ENCODE results near the gene PLEKHF1.

Gene PLEKHF1

DNA sequence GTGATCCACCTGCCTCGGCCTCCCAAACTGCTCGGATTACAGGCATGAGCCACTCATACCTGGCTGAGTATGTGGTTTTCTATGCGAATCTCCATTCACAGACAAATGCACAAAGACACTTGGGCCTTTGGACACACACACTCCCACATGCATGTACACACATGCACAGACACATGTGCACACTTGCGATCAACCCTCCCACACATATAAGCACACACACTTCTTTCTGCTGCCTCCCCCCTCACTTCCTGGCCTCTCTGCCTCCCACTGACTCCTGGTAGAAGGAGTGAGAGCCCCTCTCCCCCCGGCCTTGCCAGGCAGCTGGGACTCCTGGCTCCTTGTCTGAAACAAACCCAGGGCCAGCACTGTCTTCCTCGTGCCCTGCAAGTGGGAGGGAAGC, 29.3 kb upstream of the PLEKHF1 start:
- no peak for DNase-seq

DNA sequence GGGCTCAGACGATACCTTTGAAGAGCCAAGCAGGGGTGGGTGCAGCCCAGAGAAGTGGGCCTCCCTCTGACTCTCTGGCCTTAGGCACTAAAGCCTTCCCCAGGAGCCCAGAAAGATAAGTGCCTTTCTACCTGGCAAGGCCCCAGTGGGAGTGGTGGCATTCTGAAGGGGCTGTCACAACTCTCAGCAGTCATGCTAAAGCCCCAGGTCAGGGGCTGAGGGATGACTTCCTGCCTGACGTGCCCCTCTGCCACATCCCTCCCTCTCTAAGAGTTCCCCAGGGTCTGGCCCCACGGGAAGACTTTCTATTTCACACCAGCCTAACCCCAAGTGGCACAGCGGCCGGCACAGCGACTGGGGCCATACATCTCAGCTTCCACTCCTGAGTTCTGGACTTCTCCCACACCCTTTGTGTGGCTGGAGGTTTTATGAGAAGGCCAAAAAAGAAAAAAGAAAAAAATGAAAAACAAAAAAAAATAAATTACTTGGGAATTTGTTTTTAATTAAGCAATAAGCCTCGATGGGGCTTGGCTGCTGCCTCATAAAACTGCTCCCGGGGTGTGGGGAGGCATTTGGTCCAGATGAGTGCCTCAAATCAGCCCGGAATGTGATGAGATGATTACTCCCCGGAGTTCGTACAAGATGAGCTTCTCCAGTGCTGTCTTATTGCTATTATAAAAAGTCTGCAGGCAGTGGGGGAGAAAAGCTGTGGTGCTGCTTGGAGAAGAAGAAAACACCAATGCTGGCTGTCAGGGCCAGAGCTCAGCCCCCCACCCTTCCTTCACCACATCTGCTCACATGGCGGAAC, 28.5 kb upstream of the PLEKHF1 start:
- DNase-seq: no peak

DNA sequence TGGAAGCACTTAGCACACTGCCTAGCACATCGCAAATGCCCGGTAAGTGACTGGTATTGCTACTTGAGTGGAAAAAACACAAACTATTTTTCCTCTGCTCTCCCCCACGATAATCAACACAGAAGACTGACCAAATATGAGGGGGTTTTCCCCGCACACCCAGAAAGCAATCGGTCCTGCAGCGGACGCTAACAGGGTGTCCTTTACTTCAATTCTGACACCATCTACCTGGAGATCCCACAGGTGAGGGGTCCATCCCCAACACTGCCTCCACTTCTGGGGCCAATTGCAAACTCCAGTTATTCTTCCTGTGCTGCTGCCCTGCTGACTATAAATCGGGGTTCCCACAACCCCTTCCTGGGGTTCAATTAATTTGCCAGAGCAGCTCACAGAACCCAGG, 26.2 kb upstream of the PLEKHF1 start:
- DNase-seq: no peak

DNA sequence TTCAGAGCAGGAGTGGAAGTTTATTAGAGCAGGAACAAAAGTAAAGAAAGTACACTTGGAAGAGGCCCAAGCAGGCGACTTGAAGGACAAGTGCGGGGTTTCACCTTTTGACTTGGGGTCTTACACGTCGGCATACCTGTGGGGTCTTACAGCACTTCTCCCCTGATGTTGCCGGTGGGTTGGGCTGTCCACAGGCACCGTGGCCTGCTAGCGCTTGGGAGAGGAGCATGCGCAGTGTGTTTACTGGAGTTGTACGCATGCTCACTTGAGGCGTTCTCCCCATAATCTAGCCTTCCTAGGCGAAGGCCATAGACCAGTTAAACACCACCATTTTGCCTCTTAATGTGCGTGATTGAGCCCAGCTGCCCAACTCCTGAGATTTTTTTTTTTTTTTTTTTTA, 25.0 kb upstream of the PLEKHF1 start:
- no peak for DNase-seq

DNA sequence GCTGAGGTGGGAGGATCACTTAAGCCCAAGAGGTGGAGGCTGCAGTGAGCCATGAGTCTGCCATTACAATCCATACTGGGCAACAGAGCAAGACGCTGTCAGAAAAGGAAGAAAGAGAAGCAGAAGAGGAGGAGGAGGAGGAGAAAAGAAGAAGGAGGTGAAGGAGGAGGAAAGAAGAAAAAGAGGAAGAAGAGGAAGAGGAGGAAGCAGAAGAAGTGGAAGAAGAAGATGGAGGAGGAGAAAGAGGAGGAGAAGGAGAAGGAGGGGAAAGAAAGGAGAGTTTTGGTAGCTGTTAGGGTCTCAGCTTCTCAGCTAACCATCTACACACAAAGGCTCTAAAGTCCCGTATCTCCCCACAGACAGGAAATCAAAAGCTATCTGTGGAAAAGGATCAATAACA, 23.7 kb upstream of the PLEKHF1 start:
- DNase-seq: no peak

DNA sequence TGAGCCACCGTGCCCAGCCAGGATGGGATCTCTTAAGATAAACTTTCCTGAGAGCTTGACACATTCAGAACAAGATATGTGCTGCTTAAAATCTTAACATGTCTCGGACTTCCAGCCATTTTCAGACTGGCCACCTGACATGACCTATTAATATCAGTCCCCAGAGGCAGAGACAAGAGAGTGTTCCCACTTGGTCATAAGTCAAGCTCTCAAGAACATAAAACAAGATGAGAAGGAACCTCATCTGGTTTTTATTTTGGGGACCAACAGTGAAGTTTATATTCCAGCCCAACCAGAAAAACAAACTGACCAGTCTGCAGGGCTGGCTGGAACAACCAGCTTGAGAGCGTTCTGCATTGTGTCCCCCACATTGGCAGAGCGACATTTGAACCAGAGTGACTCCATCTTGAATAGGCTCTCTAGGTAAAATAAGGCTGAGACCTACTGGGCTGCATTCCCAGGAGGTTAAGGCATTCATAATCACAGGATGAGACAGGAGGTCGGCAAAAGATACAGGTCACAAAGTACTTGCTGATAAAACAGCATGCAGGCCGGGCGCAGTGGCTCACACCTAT, 21.8 kb upstream of the PLEKHF1 start:
- no peak for DNase-seq

DNA sequence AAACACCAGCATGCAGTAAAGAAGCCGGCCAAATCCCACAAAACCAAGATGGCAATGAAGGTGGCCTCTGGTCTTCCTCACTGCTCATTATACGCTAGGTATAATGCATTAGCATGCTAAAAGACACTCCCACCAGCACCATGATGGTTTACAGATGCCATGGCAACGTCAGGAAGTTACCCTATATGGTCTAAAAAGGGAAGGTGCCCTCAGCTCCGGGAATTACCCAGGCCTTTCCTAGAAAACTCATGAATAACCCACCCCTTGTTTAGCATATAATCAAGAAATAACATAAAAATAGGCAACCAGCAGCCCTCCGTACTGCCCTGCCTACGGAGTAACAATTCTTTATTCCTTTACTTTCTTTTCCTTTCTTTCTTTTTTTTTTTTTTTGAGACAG, 21.1 kb upstream of the PLEKHF1 start:
- DNase-seq: no peak

DNA sequence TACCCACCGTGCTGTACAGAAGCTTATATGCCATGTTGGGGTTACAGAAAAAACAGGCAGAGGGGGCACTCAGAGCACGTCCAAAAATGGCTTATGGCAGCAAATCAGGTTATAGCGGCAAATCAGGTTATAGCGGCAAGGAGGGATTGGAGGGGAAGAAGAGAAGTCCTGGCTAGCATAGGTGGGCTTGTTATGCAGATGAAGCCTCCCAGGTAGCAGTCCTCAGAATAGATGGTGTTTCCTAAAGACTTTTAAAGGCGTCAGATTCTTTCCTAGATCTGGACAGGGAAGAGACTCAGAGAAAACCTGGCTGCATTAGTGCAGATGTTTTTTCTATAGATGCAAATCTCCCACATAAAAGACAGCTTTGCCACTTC, 19.8 kb upstream of the PLEKHF1 start:
- no peak for DNase-seq

DNA sequence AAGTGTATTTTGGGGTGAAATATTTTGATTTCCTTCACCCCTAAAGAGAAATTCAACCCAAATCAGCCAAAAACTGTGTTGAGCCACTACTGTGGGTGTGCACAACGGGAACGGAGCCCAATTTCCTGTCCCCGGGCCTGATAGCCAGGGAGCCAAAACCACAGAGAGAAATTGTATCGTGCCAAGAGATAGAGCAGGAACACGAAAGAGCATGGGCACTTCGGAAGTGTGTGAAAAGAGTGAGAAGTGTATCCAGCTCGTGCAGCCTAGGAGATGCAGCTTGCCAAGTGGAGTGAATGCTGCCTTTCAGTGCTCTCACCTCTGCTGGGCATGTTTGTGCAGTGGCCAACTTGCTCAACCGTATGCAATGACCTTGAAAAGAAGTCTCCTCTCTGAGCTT, 19.4 kb upstream of the PLEKHF1 start:
- peak; percentile 47 for DNase-seq

DNA sequence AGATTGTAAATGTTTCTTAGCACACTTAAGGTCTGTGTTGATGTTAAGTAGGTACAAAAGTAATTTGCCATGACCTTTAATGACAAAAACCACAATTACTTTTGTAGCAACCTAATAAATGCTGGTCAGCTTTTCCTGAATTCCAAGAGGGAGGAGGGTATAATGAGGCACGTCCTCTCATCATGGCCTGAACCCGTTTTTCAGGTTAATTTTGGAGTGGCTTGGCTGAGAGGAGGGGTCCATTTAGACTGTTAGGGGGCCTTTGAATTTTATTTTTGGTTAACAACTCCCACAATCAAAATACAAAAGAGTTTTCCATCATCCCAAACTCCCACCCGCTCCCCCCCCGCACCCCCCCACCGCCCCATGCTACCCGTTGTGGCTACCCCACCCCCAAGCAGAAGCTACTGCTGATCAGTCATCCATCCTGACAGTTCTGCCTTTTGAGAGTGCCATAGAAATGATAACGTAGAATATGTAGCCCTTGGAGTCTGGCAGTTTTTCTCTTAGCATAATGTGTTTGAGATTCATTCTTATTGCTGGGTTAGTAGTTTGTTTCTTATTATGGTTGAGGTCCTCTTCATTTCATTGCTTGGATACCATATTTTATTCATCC, 14.4 kb upstream of the PLEKHF1 start:
- no peak for DNase-seq

DNA sequence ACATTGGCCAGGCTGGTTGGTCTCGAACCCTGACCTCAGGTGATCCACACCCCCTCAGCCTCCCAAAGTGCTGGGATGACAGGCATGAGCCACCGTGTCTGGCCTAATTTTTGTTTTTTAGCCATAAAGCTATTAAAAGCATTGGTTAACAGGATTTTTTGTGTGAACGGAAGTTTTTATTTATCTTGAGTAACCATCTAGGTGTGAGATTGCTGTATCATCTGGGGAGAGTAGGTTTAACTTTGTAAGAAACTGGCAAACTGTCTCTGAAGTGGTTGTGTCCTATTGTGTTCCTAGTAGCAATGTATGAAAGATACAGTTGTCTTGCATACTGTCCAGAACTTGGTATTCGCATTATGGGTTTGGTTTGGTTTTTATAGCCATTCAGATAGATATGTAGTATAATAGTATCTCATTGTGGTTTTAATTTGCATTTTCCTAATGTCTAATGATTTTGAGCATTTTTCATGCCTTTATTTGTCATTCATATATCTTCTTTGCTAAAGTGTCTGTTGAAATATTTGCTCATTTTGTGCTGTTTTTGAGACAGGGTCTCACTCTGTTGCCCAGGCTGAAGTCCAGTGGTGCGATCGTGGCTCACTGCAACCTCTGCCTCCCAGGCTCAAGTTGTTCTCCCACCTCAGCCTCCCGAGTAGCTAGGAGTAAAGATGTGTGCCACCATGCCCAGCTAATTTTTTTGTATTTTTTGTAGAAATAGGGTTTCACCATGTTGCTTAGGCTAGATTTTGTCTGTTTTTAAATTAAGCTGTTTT, 13.5 kb upstream of the PLEKHF1 start:
- no peak for DNase-seq

DNA sequence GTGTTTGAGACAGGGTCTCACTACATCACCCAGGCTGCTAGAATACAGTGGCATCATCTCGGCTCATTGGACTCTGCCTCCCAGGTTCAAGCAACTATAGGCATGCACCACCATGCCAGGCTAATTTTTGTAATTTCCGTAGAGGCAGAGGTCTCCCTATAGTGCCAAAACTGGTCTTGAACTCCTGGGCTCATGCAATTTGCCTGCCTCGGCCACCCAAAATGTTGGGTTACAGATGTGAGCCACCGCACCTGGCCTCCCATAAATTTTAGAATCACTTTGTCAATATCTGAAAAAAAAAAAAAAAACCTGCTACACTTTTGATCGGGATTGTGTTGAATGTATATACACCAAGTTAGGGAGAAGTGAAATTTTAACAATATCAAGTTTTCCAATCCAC, 11.9 kb upstream of the PLEKHF1 start:
- no peak for DNase-seq

DNA sequence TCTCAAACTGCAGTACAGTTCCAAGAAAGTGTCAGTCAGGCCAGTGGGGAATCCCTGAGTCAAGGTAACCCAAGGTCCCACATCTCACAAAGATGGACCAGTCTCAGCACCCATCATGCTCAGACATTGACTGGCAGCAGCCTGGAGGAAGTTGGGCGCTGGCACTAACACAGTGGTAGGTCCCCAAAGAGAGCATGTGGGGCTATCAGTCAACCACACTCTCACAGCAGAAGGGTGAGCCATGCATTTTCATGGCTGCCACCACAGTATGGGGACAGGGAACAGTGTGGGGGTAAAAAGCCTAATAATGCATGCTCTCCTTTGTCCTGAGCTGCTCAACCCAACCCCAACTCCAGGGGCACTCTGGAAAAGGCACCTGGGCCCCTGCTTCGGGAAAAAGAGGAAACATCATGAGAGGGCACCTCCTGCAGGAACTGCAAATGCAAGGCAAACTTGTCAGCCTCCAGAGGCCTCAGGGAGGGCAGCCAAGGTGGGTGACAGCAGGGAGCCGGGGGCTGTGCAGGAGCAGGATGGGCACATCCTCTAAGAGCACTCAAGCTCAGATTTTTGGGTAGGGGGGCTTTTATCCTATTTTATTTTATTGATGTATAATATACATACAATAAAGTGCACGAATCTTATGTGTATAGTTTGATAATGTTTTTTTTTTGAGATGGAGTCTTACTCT, 9.5 kb upstream of the PLEKHF1 start:
- no peak for DNase-seq

DNA sequence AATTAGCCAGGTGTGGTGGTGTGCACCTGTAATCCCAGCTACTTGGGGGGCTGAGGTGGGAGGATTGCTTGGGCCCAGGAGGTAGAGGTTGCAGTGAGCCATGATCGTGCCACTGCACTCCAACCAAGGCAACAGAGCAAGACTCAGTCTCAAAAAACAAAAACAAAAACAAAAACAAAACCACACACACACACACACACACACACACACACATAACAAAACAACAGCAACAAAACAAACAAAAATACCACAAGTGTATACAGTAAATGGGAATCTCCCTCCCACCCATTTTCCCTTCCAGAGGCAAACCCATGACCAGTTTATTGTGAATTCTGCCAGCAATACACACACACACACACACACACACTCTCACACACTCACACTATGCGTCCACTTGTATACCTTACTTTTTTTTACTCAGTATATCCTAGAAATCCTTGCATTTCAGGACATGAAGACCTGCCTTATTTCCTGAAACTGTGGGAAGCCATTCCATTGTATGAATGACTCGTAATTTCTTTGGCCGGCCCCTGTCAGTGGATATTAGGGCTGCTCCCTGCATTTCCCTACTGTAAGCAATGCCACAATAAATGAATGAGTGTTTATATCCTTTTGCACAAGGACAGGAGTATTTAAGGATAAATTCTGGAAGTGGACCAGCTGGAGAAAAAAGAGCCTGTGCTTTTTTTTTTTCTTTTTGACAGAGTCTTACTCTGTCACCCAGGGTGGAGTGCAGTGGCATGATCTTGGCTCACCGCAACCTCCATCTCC, 6.9 kb upstream of the PLEKHF1 start:
- no peak for DNase-seq

DNA sequence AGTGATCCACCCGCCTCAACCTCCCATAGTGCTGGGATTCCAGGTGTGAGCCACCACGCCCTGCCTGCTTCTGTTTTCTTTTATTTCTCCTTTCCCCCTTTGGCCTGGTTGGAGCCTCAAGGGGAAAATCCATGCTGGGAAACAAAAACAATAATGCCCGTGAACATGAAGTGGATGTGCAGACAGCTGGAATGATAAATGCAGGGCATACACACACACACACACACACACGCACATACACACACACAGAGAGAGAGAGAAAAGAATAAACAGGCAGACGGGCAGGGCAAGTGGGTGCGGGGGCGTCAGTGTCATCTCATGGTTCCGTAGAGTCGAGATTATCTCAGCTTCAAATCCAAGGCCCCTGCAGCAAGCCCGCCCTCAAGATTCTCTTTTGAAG, 4.4 kb upstream of the PLEKHF1 start:
- no peak for DNase-seq

DNA sequence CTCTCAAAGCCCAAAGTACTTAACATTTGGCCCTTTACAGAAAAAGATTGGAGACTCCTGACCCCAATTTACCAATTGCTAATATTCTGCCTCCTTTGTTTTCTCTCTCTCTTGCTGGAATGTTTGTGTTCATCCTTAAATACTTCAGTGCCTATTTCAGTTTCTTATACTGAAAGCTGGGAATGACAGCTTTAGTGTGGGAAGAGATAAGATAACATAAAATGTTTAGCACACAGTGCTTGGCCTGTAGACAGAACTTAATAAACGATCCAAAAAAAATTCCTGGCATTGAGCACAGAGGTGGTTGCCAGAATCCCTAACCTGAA, 3.0 kb upstream of the PLEKHF1 start:
- DNase-seq: no peak

DNA sequence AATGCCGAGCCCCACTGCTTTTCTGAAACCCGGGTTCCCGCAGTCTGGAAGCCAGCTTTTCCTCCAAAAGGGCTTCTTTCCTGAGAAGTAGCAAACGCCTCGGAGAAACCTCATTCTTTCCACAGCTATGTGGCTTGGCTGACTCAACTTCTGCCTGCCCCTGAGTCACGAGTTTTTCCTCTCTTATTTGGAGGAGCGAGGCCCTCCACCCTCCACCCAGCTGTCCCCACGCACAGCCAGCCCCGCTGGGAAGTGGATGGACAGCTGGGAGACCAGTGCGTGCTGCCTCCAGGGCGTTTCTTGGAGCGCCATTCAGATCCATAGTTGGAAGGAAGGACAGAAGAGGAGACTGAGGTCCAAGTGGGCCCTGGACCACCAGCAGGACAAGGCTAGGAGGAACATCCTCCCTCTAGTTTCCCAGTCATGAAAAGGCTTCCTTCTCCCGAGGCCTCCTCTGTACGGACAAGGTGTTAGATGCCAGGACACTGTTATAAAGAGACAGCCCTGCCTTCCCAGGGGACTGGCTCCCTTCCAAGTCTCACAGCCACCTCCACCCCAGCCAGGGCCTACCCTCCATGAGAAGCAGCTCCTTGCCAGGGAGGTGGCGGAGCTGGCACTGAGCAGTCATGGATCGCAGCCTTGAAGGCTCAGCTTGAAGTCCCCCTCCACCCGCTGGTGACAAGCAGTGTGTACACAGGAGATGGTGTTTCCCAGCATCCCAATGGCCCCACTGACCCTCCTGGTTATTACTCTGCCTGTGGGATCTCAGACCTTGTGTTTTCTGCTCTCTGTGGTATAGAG, 2.5 kb upstream of the PLEKHF1 start:
- DNase-seq: no peak

DNA sequence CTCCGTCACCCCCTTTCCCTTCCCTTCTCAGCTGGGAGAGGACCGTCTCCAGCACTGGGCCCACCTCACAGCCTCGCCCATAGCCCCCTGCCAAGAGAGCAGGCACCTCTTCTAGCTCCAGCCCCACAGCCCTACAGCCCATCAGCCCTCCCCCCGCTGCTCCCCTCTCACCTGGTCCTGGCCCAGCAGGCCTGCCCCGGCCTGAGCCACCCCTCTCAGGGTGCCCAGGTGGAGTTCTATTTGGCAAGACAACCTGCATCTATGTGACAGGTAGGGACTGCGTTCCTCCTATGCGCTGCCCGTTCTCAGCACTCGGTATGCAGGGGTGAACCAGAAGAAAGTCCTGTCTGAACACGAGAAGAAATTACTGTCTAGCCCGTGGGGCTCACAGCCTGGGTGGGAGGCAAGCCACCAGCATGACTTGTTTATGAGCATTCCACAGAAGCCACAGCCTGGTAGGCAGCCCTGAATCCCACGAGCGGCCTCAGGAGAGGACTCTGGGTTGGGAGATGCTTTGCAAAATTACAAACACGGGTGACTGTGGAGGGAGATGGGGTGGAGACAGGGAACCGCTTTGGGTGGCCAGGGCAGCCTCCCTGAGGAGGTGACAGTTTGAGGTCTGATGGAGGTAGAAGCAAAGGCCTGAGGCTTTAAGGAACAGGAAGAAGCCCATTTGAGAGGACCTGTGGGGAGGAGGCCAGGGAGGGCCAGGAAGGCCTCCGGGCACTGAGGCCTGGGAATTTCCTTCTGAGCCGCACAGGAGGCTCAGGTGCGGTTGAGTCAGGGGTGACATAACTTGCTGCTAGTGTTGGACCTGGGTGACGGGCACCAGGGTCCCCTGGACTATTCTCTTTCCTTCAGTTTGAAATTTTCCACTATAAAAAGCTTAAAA, 1.2 kb upstream of the PLEKHF1 start:
- no peak for DNase-seq

DNA sequence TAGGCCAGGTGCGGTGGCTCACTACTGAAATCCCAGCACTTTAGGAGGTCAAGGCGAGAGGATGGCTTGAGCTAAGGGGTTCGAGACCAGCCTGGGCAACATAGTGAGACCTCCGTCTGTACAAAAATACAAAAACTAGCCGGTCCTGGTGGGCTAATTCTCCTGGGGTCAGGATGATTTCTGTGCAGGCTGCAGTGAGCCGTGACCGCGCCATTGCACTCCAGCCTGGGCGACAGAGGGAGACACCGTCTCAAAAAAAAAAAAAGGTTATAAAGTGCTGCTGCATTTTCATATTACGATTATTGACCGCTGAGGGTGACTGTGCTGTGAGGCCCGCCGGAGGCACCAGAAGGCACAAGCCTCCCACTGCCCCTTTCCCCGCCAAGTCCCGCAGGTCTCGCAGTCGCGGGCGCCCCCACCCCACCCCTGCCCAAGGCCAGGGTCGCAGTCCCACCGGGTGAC, 477 bp upstream of the PLEKHF1 start:
- no peak for DNase-seq

DNA sequence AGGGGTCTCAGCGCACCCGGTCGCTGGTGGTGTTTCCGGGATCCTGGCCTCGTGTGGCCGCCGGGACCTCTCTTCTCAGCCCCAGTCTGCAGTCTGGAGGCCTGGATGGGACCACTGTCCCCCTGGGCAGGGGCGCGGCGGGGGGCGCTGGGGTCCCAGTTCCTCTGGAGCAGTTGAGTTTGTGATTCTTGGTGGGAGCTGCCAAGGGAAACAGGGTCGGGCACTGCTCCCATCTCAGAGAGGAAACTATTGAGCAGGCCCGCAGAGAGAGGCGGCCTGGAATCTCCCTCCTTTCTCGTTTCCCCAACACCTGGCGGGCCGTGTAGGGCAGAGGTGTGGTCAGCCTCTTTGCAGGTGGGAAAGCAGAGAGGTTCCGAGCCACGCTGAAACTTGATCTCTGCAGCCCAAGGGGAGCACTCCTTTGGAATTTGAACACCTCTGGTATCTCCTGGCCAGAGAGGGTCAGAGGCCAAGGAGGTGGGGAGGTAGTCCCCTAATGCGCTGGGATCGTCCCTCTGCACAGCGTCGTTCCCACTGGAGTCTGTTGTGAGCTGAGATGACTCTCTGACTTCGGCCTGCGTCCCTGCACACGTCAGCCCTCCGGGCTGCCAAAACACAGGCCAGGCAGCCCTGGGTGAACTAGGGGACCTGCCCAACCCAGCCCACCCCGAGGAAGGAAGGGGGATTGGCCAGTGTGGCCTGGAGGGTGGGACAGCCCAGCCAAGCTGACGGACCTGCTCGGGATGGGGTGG, 741 bp downstream of the PLEKHF1 start:
- peak; percentile 39 for DNase-seq
